PFSK-1 (cell line): ENCODE results near the gene CDH3.

Source experiments
- FOXP2 ChIP-seq: optimal IDR thresholded peaks from 2 replicates; pipeline ENCODE3; 2011; ENCODE audit warnings: borderline replicate concordance, control low read depth, inconsistent platforms; ENCODE audit not compliant: insufficient read depth; ENCODE audit errors: extremely low read length, extremely low read depth
- POLR2AphosphoS5 ChIP-seq: IDR thresholded peaks from 2 replicates; pipeline ENCODE4 v1.6.1; 2012; ENCODE audit warnings: low read depth, mild to moderate bottlenecking, control low read depth, low read length, moderate library complexity
- SIN3A ChIP-seq: IDR thresholded peaks from 2 replicates; pipeline ENCODE4 v1.6.1; 2012; ENCODE audit warnings: mild to moderate bottlenecking, low read length, moderate library complexity, borderline replicate concordance; ENCODE audit not compliant: insufficient read depth
- TAF1 ChIP-seq: IDR thresholded peaks from 2 replicates; pipeline ENCODE4 v1.6.1; 2012; ENCODE audit warnings: low read length, control low read depth, borderline replicate concordance; ENCODE audit not compliant: insufficient read depth
- TF ChIP-seq, protein P1 (sequence below), 2 experiments: IDR thresholded peaks; 2 replicates each; pipeline versions ENCODE4 v1.6.1 to v1.8.0; 2011 to 2012; ENCODE audit warnings: low read depth in 2 of 2, low read length in 2 of 2, control low read depth in 1 of 2, inconsistent platforms in 1 of 2, mild to moderate bottlenecking in 1 of 2, moderate library complexity in 1 of 2; ENCODE audit not compliant: insufficient read depth in 1 of 2

Gene CDH3

DNA sequence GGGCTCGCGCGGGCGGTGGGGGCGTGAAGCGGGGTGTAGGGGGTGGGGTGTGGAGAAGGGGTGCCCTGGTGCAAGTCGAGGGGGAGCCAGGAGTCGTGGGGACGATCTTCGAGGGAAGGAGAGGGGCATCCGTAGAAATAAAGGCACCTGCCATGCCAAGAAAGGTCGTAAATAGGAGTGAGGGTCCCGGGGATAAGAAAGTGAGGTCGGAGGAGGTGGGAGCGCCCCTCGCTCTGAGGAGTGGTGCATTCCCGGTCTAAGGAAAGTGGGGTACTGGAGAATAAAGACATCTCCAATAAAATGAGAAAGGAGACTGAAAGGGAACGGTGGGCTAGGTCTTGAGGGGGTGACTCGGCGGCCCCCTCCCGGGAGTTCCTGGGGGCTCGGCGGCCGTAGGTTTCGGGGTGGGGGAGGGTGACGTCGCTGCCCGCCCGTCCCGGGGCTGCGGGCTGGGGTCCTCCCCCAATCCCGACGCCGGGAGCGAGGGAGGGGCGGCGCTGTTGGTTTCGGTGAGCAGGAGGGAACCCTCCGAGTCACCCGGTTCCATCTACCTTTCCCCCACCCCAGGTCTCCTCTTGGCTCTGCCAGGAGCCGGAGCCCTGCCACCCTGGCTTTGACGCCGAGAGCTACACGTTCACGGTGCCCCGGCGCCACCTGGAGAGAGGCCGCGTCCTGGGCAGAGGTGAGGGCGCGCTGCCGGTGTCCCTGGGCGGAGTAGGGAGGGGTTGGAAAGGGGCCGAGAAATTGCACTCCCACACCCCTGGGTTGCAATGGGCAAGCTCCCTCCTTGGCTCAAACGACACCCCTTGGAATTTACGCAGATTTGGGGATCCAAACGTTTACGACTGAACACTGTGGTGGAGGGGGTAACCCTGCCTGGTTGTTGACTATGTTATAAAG, 92.9 kb downstream of the CDH3 start:
- TF ChIP-seq, protein P1, sequence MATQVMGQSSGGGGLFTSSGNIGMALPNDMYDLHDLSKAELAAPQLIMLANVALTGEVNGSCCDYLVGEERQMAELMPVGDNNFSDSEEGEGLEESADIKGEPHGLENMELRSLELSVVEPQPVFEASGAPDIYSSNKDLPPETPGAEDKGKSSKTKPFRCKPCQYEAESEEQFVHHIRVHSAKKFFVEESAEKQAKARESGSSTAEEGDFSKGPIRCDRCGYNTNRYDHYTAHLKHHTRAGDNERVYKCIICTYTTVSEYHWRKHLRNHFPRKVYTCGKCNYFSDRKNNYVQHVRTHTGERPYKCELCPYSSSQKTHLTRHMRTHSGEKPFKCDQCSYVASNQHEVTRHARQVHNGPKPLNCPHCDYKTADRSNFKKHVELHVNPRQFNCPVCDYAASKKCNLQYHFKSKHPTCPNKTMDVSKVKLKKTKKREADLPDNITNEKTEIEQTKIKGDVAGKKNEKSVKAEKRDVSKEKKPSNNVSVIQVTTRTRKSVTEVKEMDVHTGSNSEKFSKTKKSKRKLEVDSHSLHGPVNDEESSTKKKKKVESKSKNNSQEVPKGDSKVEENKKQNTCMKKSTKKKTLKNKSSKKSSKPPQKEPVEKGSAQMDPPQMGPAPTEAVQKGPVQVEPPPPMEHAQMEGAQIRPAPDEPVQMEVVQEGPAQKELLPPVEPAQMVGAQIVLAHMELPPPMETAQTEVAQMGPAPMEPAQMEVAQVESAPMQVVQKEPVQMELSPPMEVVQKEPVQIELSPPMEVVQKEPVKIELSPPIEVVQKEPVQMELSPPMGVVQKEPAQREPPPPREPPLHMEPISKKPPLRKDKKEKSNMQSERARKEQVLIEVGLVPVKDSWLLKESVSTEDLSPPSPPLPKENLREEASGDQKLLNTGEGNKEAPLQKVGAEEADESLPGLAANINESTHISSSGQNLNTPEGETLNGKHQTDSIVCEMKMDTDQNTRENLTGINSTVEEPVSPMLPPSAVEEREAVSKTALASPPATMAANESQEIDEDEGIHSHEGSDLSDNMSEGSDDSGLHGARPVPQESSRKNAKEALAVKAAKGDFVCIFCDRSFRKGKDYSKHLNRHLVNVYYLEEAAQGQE (IDR thresholded peaks at IDR 0.05; ENCODE audit: insufficient read depth in 1 of 2, low read depth in 2 of 2, low read length in 2 of 2) = no peak
- TF ChIP-seq TAF1 (no peak), SIN3A (no peak), FOXP2 (no peak), POLR2AphosphoS5 (no peak)

DNA sequence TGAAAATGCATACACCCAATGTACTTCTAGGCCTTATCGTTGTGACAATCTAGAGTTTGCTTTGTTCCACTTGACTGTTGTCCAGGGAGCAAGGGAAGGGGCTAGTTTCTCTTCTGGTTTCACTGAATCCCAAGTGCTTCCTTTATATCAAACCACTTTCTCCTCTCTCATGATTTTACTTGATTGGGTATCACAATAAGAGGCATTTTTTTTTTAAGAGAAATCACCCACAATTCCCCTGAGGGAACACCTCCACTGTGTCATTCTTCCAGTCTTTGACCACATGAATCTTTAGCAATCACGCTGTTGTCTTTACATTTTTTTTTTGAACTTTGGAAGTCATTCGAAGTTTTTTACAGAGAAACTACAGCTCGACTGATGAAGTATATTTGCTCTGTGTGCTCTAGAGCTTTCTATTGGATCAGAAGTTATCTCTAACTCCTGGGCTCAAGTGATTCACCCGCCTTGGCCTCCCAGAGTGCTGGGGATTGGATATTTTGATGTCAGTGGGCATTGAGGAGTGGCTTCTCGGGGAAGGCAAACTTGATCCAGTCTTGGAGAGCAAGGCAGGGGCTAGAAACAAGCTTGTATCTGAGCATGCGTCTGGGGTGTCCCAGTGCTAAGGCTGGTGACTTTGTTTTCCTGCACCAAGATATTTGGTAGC, 95.0 kb downstream of the CDH3 start:
- no peak for TF ChIP-seq FOXP2
- no peak for TF ChIP-seq SIN3A
- no peak for TF ChIP-seq POLR2AphosphoS5
- no peak for TF ChIP-seq TAF1
- TF ChIP-seq, protein P1 (IDR thresholded peaks at IDR 0.05; ENCODE audit: insufficient read depth in 1 of 2, low read depth in 2 of 2, low read length in 2 of 2) = no peak

DNA sequence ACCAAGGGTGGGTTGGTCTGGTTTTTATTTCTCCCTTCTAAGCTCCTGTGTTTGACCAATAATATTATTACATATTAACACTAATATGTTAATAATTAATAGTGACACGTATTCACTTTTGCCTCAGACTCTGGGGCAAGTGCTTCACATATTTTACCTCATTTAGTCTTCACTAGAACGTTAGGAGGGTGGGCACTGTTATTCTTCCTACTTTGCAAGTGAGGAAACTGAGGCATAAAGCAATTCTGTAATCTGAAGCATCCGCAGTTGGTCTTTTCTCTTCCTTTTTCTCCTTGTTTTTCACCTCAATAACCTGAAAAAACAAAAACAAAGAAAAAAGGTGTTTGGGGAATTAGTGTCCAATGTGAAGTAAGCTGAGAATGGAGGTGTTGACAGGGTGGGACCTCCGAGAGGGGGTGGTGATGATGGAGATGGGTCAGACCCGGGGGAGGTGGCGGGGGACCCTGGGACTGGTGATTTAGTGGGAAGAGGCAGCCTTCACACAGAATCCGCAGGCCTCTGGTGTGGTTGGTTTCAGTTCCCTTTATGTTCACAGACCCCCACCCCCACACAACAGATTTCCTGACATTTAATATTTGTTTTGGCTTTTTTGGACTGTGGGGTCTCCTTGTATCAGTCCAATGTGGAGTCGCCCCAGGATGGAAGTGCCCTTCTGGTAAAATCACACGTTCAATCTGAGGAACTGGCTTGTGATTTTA, 95.7 kb downstream of the CDH3 start:
- TF ChIP-seq FOXP2 = no peak
- no peak for TF ChIP-seq SIN3A
- TF ChIP-seq TAF1 = no peak
- no peak for TF ChIP-seq POLR2AphosphoS5
- TF ChIP-seq, protein P1 (IDR thresholded peaks at IDR 0.05; ENCODE audit: insufficient read depth in 1 of 2, low read depth in 2 of 2, low read length in 2 of 2) = no peak

DNA sequence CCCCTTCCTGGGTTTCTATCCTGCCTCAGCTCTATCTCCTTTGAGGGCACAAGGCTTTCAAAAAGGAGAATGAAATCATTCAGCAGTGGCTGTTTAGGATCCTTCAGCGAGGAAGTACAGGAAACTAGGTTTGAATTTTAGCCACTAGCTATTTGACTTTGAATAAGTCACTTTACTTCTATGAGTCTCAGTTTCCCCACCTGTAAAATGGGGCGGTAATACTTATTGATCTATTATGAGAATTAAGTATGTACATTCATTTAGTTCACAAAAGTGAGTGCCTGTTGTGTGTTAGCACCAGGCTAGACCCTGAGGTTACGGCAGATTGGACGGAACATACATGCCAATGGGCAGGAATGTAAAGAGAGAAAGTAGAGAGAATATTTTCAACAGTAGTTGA, 98.6 kb downstream of the CDH3 start:
- no peak for TF ChIP-seq FOXP2
- TF ChIP-seq SIN3A = no peak
- no peak for TF ChIP-seq POLR2AphosphoS5
- TF ChIP-seq, protein P1 (IDR thresholded peaks at IDR 0.05; ENCODE audit: insufficient read depth in 1 of 2, low read depth in 2 of 2, low read length in 2 of 2) = no peak
- TF ChIP-seq TAF1 = no peak
